Lower lobe of right lung (tissue), 2 donors: ENCODE measurements around the gene TGM4. TPM values are rescaled to one million over a fixed set of nuclear protein-coding genes. Genes with fewer than 3 reads are reported as not detected.

ENCODE experiments used
- ATAC-seq, 2 donors: fragments of 200-7000 bp; cut with Tn5 transposase; one replicate each; pipeline ENCODE4 v1.9.1; 2020 to 2022; ENCODE audit warnings: mild to moderate bottlenecking in 2 of 2, moderate library complexity in 2 of 2
- DNase-seq: peaks from one replicate; pipeline ENCODE4 v3.0.0-alpha.2; 2020
- H3K27ac ChIP-seq: fragments of 200-600 bp; one replicate; pipeline ENCODE4 v1.8.0; 2022
- H3K27me3 ChIP-seq: fragments of 200-600 bp; one replicate; pipeline ENCODE4 v1.8.0; 2022; ENCODE audit warnings: low read depth
- H3K36me3 ChIP-seq: fragments of 200-600 bp; one replicate; pipeline ENCODE4 v1.8.0; 2022; ENCODE audit warnings: mild to moderate bottlenecking
- H3K4me1 ChIP-seq: fragments of 200-600 bp; one replicate; pipeline ENCODE4 v1.8.0; 2022
- H3K4me3 ChIP-seq: fragments of 200-600 bp; one replicate; pipeline ENCODE4 v1.8.0; 2022; ENCODE audit warnings: mild to moderate bottlenecking
- H3K9me3 ChIP-seq: fragments of 200-600 bp; one replicate; pipeline ENCODE4 v1.8.0; 2022
- CTCF ChIP-seq: fragments of 200-600 bp; IDR thresholded peaks from one replicate; pipeline ENCODE4 v1.8.0; 2022; ENCODE audit warnings: antibody characterized with exemption, mild to moderate bottlenecking
- intact Hi-C: fragments of 100-400 bp; cut with DNase I; formaldehyde crosslinking; loops from one replicate; pipeline ENCODE4 v1.11.0; 2022
- total RNA-seq: library from RNA; stranded (reverse); fragmentation: NEBNext Ultra II Directional; extraction: Animal tissue kit (Norgen Biotek cat#: 25700); gene quantifications from one replicate; pipeline ENCODE4 v1.2.1, GENCODE V29; 2021
- donor health status: DM: no; HTN: yes; CAD: no; lungs with severe emphysema.

TGM4 gene
- total RNA-seq, 1 donor from 2014 or later: not detected

GRCh38 chr3:44958386-44958785 lies 84.0 kb downstream of the TGM4 start:
- DNase-seq: no peak
- Histone ChIP-seq H3K9me3 (no peaks in the 10 kb centered on the region), H3K36me3 (peaks cover 16% of the 10 kb centered on the region), H3K4me1 (peaks cover 65% of the 10 kb centered on the region), H3K27me3 (no peaks in the 10 kb centered on the region), H3K4me3 (no peak overlapping the region), H3K27ac (no peak overlapping the region)
- intact Hi-C loops: no loop called here
- TF ChIP-seq CTCF: no peak
- peak; percentile 25 to 47 for ATAC-seq

- no peak for TF ChIP-seq CTCF
- ATAC-seq: no peak
- H3K27ac ChIP-seq: no peak overlapping the region
- no peak overlapping the region for H3K4me3 ChIP-seq
- DNase-seq: no peak
- intact Hi-C loops: no loop called here
- no peaks in the 10 kb centered on the region for H3K9me3 ChIP-seq
- H3K4me1 ChIP-seq: peaks cover 58% of the 10 kb centered on the region
- peaks cover 12% of the 10 kb centered on the region for H3K36me3 ChIP-seq
- H3K27me3 ChIP-seq: no peaks in the 10 kb centered on the region
Observed at GRCh38 chr3:44960387-44961026, 86.1 kb downstream of the TGM4 start.

- intact Hi-C loops: no loop called here
- Histone ChIP-seq H3K27me3 (no peaks in the 10 kb centered on the region), H3K4me3 (no peak overlapping the region), H3K9me3 (no peaks in the 10 kb centered on the region), H3K27ac (no peak overlapping the region), H3K4me1 (peaks cover 55% of the 10 kb centered on the region), H3K36me3 (peaks cover 12% of the 10 kb centered on the region)
- DNase-seq: no peak
- ATAC-seq: no peak
- no peak for TF ChIP-seq CTCF
Observed at GRCh38 chr3:44961888-44962287, 87.5 kb downstream of the TGM4 start.

- peaks cover 12% of the 10 kb centered on the region for H3K36me3 ChIP-seq
- DNase-seq (no peak), ATAC-seq (peak; percentile 73 to 78)
- H3K4me3 ChIP-seq: no peak overlapping the region
- intact Hi-C loops: no loop called here
- no peaks in the 10 kb centered on the region for H3K9me3 ChIP-seq
- H3K27me3 ChIP-seq: no peaks in the 10 kb centered on the region
- H3K27ac ChIP-seq: no peak overlapping the region
- no peak for TF ChIP-seq CTCF
- H3K4me1 ChIP-seq: peaks cover 59% of the 10 kb centered on the region
Observed at GRCh38 chr3:44962621-44963393, 88.4 kb downstream of the TGM4 start.

- Histone ChIP-seq H3K4me1 (peaks cover 69% of the 10 kb centered on the region), H3K36me3 (peaks cover 5% of the 10 kb centered on the region), H3K27me3 (no peaks in the 10 kb centered on the region), H3K27ac (no peak overlapping the region), H3K9me3 (no peaks in the 10 kb centered on the region), H3K4me3 (no peak overlapping the region)
- DNase-seq: no peak
- no peak for TF ChIP-seq CTCF
- intact Hi-C loops: no loop called here
- no peak for ATAC-seq
Observed at GRCh38 chr3:44963571-44964325, 89.3 kb downstream of the TGM4 start.

Other genes with a start within 250 kb of the TGM4 start
- 12.6 TPM for gene ZNF197, start 249.6 kb upstream of the TGM4 start, total RNA-seq
- 8.8 TPM for gene ZNF35, start 225.9 kb upstream of the TGM4 start, total RNA-seq
- gene ZNF502, start 161.9 kb upstream of the TGM4 start, total RNA-seq: 2.3 TPM
- gene ZNF501, start 145.0 kb upstream of the TGM4 start, total RNA-seq: 4.8 TPM
- gene KIAA1143, start 113.0 kb upstream of the TGM4 start, total RNA-seq: 27.8 TPM
- gene KIF15, start 112.8 kb upstream of the TGM4 start, total RNA-seq: 1.3 TPM
- gene TMEM42, start 12.7 kb upstream of the TGM4 start, total RNA-seq: 17.4 TPM
- gene ZDHHC3, start 101.6 kb downstream of the TGM4 start, total RNA-seq: 110 TPM
- 32.9 TPM for gene EXOSC7, start 101.6 kb downstream of the TGM4 start, total RNA-seq
- gene CLEC3B, start 151.7 kb downstream of the TGM4 start, total RNA-seq: 217 TPM